ENCODE results near the gene GSTA3.
"Not testable (repeated sequence)": the region's sequence is repeated elsewhere in the genome, so short reads cannot be mapped to it uniquely, and the experiment has no call there.

The GSTA3 gene

DNA sequence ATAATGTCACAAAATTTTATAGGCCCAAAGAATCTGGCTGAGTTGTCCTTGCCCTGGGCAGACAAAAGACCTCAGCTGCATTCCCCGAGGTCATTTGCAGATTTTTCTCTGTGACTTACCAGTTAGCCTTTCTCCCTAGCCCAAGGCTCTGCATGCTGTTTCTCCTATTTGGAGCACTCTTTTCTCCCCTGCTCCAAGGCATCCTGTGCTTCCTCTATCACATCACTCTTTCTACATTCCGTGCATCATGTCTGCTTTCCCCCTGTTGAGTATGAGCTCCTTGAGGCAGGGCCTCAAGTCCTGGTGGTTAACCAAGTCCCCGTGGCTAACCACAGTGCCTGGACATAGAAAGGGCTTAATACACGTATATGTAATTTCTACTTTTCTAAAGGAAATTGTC is 593 bp upstream of the GSTA3 start:
- no peak for DNase-seq (ENCODE audit: low spot score)

DNA sequence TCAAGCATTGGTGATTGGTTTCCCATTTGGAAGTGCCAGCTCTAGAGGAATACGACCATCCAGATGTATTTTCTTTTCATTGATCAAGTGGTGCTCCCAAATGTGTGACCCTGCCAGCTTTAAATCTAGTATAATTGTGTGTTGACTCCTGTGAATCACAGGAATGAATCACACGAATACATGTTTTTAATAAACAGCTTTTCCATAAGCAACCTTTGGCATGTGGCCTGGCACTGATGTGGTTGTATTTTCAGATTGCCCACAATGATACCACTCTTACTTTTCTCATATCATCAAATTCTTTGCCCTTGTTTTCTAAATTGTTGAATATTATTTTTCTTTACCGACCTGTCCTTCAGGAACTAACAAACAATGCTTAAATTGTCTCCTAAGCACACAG is 367 bp downstream of the GSTA3 start:
- DNase-seq (ENCODE audit: low spot score): no peak

DNA sequence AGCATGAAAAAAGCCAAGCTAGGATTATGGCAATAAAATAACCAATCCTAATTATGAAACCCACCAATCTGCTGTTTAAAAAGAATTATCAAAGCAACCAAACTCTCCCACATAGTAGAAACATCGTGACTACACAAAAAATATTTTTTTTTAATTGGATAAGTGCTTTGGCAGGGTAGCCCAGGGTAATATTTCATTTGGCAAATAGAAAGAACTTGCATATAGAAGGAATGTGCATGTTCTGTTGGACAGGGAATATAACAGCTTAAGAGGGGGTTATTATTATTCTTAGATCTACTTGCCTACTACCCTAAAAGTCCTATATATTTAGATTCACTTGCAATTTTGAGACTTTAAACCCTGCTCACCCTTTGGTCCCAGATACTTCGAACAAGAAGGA is 972 bp downstream of the GSTA3 start:
- no peak for DNase-seq (ENCODE audit: low spot score)

DNA sequence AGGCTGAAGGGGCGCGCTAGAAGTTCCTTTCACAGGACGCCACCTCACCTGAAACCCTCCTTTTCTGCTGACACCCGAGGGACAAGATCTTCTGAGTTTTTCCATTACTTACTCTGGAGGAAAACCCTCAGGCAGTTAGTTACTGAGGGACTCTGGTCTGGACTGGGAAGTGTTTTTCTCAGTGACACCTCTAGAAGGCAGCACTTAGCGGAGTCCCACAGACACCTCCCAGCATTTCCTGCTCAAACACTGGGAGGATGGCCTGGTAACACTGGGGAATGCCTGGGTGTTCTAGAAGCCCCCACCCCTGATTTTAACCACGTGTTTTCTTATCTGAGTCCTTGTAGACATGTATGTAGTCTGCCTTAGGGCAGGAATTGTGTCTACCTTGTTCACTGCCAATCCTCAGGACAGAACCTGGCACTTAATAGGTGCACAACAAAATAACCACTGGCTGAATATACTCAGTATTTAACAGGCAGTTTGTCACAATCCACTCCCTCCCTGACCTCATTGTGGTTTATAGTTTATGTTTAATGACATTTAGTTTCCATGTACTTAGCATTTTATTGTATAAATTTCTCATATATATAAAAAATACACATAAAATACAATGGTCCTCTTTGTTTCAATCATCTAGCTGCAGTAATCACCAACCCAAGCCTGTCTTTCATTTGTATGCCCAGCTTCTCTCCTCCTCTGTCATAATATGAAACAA is 4.8 kb downstream of the GSTA3 start:
- peak; percentile 18 for DNase-seq (ENCODE audit: low spot score)

DNA sequence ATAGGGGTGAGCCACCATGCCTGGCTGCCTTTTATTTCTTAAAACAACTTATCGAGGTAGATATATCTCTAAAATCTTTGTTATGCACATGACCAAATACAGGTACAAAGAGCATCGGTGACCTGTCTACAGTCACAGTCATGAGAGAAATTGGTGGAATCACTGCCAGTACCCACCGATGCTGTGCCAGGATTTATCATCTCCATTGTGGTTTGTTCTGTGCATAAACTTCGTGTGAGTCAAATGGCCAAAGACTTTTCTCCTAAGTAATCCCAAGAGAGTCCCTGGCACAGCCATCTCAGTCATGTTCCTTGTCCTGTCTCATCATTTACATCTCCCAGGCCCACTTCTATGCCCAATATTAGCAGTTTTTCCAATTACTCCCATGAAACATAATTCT is 9.0 kb downstream of the GSTA3 start:
- DNase-seq (ENCODE audit: low spot score): no peak

DNA sequence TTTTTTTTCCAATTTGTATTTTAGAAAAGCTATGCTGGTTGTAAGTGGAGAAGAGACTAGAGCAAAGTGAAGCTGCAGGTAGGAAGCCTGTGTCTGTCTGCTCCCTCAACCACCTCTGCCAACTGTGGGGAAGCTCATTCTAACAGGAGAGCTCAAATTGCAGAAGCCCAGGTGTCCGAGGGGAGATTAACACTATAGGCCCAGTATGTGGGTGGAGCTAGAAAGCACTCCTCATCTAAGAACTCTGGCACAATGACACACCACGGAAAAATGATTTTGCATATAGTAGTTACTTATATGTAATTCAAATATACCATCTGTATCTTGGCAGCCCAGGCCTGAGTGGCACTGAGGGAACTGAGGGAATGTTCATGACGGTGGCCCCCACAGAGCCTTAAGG is 13.7 kb downstream of the GSTA3 start:
- DNase-seq (ENCODE audit: low spot score): not testable (repeated sequence)

- DNase-seq (ENCODE audit: low spot score): no peak
Observed at GRCh38 chr6:52894285-52894684, 15.2 kb downstream of the GSTA3 start.

GRCh38 chr6:52893803-52894202 is 15.7 kb downstream of the GSTA3 start:
- no peak for DNase-seq (ENCODE audit: low spot score)

DNA sequence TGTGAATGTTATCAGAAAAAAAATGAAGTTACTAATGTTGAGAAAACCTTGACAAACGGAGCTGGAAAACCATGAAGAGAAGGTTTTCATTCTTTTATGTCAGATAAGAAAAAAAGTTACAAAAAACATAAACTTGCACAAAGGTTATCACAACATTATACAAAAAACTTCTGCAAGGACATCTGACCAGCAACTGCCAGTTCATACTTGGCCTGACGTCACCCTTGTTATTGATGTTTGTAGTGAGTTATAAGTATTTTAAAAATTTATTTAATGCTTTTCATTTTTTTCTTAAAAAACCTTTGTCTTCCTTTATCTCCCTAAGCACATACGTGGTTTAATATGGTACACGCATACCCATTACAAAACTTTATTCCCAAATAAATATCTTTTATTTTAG is 16.3 kb downstream of the GSTA3 start:
- DNase-seq (ENCODE audit: low spot score): no peak

GRCh38 chr6:52890018-52890417 is 19.5 kb downstream of the GSTA3 start:
- no peak for DNase-seq (ENCODE audit: low spot score)

- DNase-seq (ENCODE audit: low spot score): no peak
Observed at GRCh38 chr6:52887910-52888524, 21.5 kb downstream of the GSTA3 start.

DNA sequence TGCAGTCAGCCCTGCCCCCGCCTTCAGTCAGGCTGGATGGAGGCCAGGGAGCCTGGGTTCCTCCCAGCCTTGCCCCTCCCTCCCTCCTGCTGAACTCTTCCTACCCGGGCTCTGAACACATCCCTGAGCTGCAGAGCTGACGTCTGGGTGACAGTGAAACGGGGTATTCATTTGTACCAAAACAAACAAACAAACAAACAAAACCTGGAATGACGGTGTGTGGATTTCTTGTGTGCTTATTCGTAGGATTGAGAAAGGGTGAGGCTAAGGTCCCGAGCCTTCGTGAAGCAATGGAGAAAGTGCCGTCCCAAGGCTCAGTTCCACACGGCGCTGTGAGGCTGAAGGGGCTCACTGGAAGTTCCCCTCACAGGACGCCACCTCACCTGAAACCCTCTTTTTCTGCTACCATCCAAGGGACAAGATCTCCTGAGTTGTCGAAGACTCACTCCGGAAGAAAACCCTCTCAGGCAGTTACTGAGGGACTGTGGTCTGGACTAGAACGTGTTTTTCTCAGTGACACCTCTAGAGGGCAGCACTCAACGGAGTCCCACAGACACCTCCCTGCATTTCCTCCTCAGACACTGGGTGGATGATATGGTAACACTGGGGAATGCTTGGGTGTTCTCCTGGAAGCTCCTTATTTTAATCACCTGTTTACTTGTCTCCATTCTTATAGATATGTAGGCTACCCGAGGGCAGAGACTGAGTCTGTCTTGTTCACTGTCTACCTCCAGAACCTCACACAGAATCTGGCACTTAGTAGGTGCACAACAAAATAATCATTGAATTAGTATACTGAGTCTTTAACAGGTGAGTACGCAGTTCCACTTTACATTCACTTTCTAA is 27.3 kb downstream of the GSTA3 start:
- DNase-seq (ENCODE audit: low spot score): peak; percentile 55

GRCh38 chr6:52881662-52881995 is 27.9 kb downstream of the GSTA3 start:
- DNase-seq (ENCODE audit: low spot score): no peak

GRCh38 chr6:52877786-52878185 is 31.7 kb downstream of the GSTA3 start:
- DNase-seq (ENCODE audit: low spot score): no peak

DNA sequence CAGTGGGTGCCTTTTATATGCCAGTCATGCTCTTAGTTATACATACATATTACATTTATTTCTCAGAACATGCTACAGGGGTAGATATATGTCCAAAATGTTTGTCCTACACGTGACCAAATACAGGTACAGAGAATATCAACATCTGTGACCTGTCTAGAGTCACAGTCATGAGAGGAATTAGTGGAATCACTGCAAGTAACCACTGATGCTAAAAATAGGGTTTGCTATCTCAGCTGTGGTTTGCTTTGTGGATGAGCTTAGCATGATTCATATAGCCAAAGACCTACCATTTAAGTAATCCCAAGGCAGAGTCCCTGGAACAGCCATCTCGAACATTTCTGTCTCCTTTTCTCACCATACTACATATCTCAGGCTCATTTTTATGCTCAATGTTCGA is 32.3 kb downstream of the GSTA3 start:
- DNase-seq (ENCODE audit: low spot score): no peak

DNA sequence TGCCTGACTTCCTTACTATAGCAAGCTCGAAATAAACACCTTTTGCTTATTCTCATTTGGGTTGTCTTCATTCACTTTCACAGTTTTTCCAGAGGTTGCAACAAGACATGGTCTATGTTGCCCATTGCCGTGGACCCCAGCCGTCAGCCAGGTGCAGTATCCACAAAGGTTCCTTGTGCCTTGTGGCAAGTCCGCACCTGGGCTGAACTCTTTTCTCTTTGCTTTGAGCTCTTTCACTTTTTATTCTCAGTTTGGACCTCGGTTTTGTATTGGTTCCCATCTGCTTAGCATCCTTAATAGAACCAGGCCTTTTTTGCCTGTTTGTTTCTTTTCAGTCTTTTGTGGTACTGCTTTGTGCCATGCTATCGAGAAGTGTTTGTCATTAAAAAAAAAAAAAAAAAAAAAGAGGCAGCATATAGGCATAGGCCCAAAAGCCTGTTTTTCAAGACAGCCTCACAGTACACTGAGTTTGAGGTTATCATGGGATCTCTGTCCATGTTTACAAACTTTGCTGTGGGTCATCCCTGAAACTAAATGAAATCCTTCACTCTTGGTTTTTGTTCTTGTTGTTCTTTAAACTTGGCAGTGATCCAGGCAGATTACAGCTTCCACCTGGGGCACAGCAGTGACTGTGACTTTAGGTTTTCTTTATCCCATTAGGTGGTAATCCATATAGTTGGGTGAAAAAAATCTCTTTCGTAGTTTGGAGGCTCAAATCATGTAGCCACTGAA is 33.3 kb downstream of the GSTA3 start:
- DNase-seq (ENCODE audit: low spot score): no peak

GRCh38 chr6:52872031-52872430 is 37.5 kb downstream of the GSTA3 start:
- DNase-seq (ENCODE audit: low spot score): no peak

GRCh38 chr6:52871621-52872020 is 37.9 kb downstream of the GSTA3 start:
- no peak for DNase-seq (ENCODE audit: low spot score)

GRCh38 chr6:52870335-52871091 is 39.0 kb downstream of the GSTA3 start:
- not testable (repeated sequence) for DNase-seq (ENCODE audit: low spot score)

DNA sequence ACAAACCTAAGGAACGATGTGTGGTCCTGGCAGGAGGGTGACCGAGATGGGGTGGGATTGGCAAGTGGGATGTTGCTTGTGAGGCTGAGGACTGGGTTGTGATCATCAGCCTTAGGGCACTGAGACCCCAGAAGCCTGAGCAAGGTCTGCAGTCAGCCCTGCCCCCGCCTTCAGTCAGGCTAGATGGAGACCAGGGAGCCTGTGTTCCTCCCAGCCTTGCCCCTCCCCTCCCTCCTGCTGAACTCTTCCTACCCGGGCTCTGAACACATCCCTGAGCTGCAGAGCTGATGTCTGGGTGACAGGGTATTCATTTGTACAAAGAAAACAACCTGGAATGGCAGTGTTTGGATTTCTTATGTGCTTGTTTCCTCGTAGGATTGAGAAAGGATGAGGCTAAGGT is 40.6 kb downstream of the GSTA3 start:
- not testable (repeated sequence) for DNase-seq (ENCODE audit: low spot score)

GRCh38 chr6:52868240-52868639 is 41.3 kb downstream of the GSTA3 start:
- DNase-seq (ENCODE audit: low spot score): no peak

GRCh38 chr6:52861151-52861550 is 48.3 kb downstream of the GSTA3 start:
- not testable (repeated sequence) for DNase-seq (ENCODE audit: low spot score)

Measured in HuH-7 (cell line).